Activated T-cell treated with anti-CD3 and anti-CD28 coated beads, Interleukin-2, amount 50 U/mL, for 4 hours (primary cell): ENCODE data around the gene C6. TPM values are rescaled to one million over a fixed set of nuclear protein-coding genes. Genes with fewer than 3 reads are reported as not detected.

Experiments
- ATAC-seq, 2 donors: fragments of 200-7000 bp; cut with Tn5 transposase; one replicate each; pipeline ENCODE4 v1.10.0; 2021
- DNase-seq: peaks from one replicate; pipeline ENCODE4 v3.0.0-alpha.2; 2020
- H3K27me3 Mint-ChIP-seq: one replicate; pipeline ENCODE4 v1.8.0; 2021; ENCODE audit warnings: low read depth, mixed read lengths
- H3K36me3 Mint-ChIP-seq: one replicate; pipeline ENCODE4 v1.8.0; 2022; ENCODE audit warnings: mixed read lengths; ENCODE audit not compliant: insufficient read depth
- H3K4me1 Mint-ChIP-seq: one replicate; pipeline ENCODE4 v1.8.0; 2021; ENCODE audit warnings: low read depth, mixed read lengths
- H3K4me3 Mint-ChIP-seq: one replicate; pipeline ENCODE4 v1.8.0; 2021; ENCODE audit warnings: mild to moderate bottlenecking, moderate library complexity, mixed read lengths
- H3K9me3 Mint-ChIP-seq: one replicate; pipeline ENCODE4 v1.8.0; 2021; ENCODE audit warnings: mixed read lengths
- total RNA-seq, 3 donors: library from RNA; stranded (reverse); gene quantifications; one replicate each; pipeline ENCODE4 v1.2.1, GENCODE V29; 2021

C6 gene
- total RNA-seq, 3 donors from 2014 or later, result 0.51 TPM; not detected in 2

DNA sequence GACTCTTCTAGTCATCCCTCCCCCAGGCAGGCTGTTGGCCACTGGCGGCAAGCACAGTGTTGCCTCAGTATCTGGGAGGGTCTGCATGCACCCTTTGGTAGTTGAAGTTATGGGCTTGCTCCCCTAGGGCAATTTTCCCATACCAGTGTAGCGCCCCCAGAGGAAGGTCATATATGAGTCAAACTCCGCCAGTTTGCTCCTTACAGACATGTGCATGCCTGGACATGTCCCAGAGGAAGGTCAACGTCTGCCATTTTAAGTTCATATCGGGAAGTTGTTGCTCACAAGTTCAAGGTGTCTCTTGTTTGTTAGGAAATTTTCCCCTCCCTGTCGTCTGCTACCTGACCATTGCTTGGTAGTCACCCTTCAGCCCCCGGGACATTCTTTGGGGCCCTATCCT, 90.9 kb downstream of the C6 start:
- H3K9me3 Mint-ChIP-seq, result no peaks in the 10 kb centered on the region
- ATAC-seq (no peak), DNase-seq (no peak)
- H3K36me3 Mint-ChIP-seq, result no peaks in the 10 kb centered on the region
- no peaks in the 10 kb centered on the region for H3K27me3 Mint-ChIP-seq
- no peak overlapping the region for H3K4me3 Mint-ChIP-seq
- H3K4me1 Mint-ChIP-seq, result no peaks in the 10 kb centered on the region

DNA sequence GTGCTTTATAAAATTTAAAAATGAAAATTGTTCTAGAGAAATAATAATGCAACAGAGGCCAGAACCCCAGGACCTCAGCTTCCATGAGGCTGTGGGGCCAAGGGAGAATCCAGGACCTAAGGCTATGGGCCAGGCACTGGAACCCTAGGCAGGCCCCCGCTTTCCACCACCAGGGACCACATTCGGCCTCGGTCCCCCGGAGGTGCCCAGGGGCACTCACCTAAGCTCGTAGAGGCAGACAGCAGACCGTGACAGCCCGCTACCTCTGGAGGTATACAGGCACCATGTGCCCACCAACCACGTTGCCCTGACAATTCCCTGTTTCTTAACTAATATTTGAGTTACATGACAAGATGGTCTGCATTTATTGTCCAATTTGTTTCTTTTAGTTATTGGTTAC, 92.7 kb downstream of the C6 start:
- H3K4me3 Mint-ChIP-seq, result no peak overlapping the region
- H3K9me3 Mint-ChIP-seq, result no peaks in the 10 kb centered on the region
- H3K36me3 Mint-ChIP-seq, result no peaks in the 10 kb centered on the region
- DNase-seq, result no peak
- ATAC-seq, result no peak
- H3K27me3 Mint-ChIP-seq, result no peaks in the 10 kb centered on the region
- no peaks in the 10 kb centered on the region for H3K4me1 Mint-ChIP-seq

DNA sequence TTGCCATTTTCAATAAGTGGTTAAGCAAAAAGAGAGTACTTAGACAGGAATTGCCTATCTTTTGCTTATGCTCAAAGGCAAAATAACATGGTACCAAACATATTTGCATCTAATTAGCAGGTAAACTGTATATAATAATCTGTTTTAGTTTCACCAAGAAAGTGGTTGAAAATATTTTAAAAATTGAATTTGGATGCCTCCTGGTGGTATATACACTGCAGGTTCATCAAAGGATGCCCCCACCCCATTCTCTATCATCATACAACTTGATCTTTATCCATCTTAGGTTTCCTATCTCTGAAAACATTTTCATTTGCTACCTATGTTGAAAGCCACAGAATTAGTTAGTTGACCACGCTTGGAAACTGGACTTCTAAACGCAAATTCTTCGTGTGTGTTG, 95.2 kb downstream of the C6 start:
- Mint-ChIP-seq H3K36me3 (no peaks in the 10 kb centered on the region), H3K9me3 (no peaks in the 10 kb centered on the region), H3K27me3 (no peaks in the 10 kb centered on the region), H3K4me1 (no peaks in the 10 kb centered on the region), H3K4me3 (no peak overlapping the region)
- ATAC-seq (no peak), DNase-seq (no peak)

DNA sequence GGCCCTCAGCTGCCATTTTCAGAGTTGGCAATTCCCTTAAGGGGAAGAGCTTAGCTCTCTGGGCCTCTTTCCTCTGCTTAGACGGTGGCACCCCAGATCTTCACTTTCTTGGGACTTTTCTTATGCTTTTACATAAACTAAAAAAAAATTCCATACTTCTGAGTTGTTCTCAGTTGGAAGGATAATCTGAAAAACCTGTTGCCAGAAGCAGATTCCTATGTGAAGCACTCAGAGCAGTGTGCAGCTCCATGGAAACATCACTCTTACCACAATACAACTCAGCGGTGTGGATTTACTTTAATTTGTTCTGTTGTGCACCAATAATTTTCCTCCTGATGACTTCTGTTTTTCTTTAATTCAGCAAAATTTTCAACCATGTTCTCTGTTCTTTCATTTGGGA, 98.1 kb downstream of the C6 start:
- Mint-ChIP-seq H3K27me3 (no peaks in the 10 kb centered on the region), H3K36me3 (no peaks in the 10 kb centered on the region), H3K4me3 (no peak overlapping the region), H3K4me1 (no peaks in the 10 kb centered on the region), H3K9me3 (no peaks in the 10 kb centered on the region)
- ATAC-seq, result no peak
- no peak for DNase-seq

DNA sequence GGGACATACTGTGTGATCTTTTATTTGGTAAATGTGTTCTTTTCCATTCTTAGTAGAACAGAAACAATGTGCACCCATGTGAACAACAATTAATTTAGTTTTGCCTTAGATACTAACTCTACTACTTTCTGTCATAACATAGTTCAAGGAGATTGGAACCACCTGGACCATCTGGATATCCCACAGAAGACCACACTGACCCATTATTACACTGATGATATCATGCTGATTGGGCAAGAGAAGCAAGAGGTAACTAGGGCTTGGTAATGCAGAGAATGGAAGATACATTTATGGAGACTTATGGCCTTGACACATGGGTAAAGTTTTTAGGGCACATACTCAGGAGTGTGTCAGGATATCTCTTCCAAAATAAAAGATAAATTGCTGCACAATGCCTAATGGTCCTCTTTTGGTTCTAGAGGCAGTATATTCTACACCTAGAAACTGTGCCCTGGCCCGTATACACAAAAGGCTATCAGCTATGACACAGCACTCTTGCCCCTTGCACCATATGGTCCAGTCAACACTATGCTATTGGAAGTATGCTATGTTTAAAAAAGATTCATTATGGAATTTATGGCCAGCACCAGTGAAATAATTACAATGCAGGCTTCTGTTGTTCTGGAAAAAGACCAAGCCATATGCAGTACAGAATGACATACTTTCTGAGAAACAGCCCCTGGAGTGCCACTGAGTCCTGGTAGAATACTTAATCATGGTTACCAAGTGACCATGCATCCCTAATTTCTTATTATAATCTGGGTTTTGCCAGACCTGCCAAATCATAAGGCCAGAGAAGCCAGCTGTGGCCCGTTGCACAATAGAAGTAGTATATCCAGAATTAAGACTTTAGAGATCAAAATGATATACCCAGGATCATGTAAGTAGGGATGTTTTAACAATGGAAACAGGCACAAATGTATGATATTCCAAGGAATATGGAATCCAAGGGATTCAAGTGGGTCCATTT, 100.6 kb downstream of the C6 start:
- no peak for ATAC-seq
- H3K9me3 Mint-ChIP-seq, result no peaks in the 10 kb centered on the region
- H3K4me3 Mint-ChIP-seq, result no peak overlapping the region
- H3K4me1 Mint-ChIP-seq, result no peaks in the 10 kb centered on the region
- H3K36me3 Mint-ChIP-seq, result no peaks in the 10 kb centered on the region
- no peaks in the 10 kb centered on the region for H3K27me3 Mint-ChIP-seq
- DNase-seq, result no peak

DNA sequence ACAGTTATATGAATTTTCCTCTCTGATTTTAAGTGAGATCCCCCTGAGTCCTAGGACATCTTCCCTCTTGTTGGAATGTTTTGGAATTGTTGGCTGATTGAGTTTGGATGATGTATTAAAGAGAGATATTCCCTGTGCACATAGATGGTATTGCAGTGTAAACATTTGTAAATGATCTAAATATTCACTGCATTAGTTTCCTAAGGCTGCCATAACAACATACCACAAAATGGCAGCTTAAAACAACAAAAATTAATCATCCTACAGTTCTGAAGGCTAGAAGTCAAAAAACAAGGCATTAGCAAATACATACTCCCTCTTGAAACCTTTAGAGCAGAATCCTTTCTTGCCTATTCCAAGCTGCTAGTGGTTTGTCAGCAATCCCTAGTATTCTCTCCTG, 104.1 kb downstream of the C6 start:
- ATAC-seq (no peak), DNase-seq (no peak)
- Mint-ChIP-seq H3K36me3 (no peaks in the 10 kb centered on the region), H3K4me3 (no peak overlapping the region), H3K4me1 (no peaks in the 10 kb centered on the region), H3K9me3 (no peaks in the 10 kb centered on the region), H3K27me3 (no peaks in the 10 kb centered on the region)

DNA sequence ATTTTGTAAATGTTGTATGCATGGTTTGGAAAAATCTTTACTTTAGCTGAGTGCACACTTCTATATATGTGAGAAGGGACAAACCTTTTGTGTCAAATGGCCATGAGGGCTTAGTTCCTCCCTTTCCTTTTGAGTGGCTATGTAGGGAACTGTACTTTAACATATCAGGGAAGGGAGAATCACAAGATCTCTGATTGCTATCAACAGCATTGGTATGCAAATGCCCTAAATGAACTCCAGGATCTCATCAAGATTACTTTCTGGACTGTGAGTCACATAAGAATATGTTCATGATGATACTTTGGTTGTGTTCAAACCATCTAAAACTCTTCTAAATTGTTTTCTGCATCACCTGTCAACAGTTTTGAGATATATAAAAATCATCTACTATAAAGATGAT, 111.0 kb downstream of the C6 start:
- DNase-seq (no peak), ATAC-seq (no peak)
- no peaks in the 10 kb centered on the region for H3K4me1 Mint-ChIP-seq

DNA sequence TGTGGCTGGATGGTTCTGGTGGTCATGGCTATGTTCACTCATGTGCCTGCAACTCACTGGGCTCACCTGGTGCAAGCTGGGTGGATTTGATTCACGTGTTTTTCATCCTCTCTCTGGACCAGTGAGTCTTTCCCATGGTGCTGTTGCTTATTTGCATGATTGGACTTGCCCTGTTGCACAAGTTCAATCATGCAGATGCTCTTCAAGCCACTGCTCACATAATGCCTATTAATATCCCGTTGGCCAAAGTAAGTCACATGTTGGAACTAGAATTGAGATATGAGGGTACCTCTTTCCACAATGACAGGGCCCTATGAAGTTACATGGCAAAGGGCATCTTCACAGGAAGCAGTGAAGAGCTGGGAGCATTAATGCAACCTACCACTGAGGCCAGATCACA, 115.7 kb downstream of the C6 start:
- no peaks in the 10 kb centered on the region for H3K27me3 Mint-ChIP-seq
- H3K4me3 Mint-ChIP-seq, result no peak overlapping the region
- no peaks in the 10 kb centered on the region for H3K36me3 Mint-ChIP-seq
- no peaks in the 10 kb centered on the region for H3K9me3 Mint-ChIP-seq
- DNase-seq, result no peak
- no peaks in the 10 kb centered on the region for H3K4me1 Mint-ChIP-seq
- no peak for ATAC-seq

More for the DNA sequence above, 111.0 kb downstream of the C6 start:
- Mint-ChIP-seq H3K4me3 (no peak overlapping the region), H3K9me3 (no peaks in the 10 kb centered on the region), H3K27me3 (no peaks in the 10 kb centered on the region), H3K36me3 (no peaks in the 10 kb centered on the region)

DNA sequence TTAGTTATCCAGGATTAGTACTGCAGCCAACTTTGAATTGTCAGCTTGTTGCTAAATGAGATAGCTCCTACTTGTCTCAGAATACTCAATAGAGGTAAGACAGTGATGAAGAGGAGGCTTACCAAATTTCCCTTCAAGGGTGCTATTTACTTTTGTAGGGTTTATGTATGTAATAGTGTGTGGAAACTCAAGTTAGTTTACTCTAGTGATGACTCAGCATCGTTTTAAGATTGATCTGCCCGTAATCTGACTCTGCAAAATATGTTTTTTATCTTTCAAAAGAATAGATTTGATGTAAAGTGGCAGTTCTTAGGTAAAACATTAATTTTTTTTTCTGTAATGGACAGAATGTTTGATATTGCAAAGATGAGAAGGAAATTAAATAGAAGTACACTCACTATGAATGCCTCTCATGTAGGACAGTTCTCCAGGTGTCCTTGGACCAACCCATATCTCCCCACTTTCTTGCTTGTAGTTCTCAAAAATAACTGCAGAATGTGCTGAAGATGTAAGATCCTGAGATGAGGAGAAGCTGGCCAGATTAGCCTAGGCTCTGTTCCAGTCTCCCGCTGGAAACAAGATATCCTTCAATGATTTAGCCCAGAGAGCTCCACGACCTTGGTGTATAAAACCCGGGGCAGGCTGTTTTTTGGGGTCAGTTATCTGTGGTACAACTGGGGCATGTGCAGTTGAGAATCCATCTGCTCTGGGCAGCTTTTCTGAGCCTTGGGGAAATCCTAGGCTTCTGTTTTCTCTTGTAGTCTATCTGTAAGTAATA, 117.8 kb downstream of the C6 start:
- H3K9me3 Mint-ChIP-seq, result no peaks in the 10 kb centered on the region
- H3K36me3 Mint-ChIP-seq, result no peaks in the 10 kb centered on the region
- no peak overlapping the region for H3K4me3 Mint-ChIP-seq
- no peak for DNase-seq
- ATAC-seq, result no peak
- no peaks in the 10 kb centered on the region for H3K27me3 Mint-ChIP-seq
- H3K4me1 Mint-ChIP-seq, result no peaks in the 10 kb centered on the region

DNA sequence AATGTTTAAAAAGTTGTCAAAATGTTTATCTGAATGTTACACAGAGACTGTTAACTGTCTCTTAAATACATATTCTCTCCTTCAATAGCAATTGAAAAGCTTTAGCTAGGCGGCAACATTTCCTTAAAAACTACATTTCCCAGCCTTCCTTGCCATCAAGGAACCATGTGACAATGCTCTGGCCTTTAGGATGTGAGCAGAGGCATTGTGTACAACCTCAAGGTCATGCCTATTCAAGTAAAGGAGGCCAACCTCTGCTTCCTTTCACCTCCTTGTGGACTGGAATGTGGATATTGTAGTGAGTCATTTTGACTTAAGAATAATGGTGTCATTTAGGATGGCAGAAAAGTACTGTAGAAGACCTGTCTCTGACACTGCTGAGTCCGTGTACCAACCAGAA, 118.5 kb downstream of the C6 start:
- DNase-seq, result no peak
- no peak overlapping the region for H3K4me3 Mint-ChIP-seq
- ATAC-seq, result no peak
- no peaks in the 10 kb centered on the region for H3K36me3 Mint-ChIP-seq
- no peaks in the 10 kb centered on the region for H3K9me3 Mint-ChIP-seq
- H3K4me1 Mint-ChIP-seq, result no peaks in the 10 kb centered on the region
- no peaks in the 10 kb centered on the region for H3K27me3 Mint-ChIP-seq

DNA sequence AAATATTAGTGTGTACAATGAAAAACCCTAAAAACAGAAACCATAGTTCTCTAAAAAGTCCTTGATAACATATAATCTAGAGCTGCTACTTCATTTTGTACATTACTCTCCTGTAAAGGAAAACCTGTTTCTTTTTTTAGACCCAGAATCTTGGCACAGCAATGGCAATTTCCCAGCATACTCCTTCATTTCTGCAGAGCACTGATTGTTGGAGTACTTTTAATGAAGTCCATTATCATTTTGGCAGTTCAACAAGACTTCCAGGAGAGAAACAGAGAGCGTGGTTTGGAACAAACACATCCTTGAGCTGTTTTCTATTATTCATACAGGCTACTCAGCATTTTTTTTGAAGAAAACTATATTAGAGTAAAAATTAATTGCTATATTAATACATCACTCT, 119.5 kb downstream of the C6 start:
- H3K27me3 Mint-ChIP-seq, result no peaks in the 10 kb centered on the region
- no peak overlapping the region for H3K4me3 Mint-ChIP-seq
- H3K36me3 Mint-ChIP-seq, result no peaks in the 10 kb centered on the region
- ATAC-seq (no peak), DNase-seq (no peak)
- H3K9me3 Mint-ChIP-seq, result no peaks in the 10 kb centered on the region
- H3K4me1 Mint-ChIP-seq, result no peaks in the 10 kb centered on the region

Other genes starting within 250 kb of the C6 start
- gene MROH2B, start 142.2 kb downstream of the C6 start, total RNA-seq, result not detected